Transverse colon (tissue), 4 donors: ENCODE measurements around the gene ITGA11. TPM values are rescaled to one million over a fixed set of nuclear protein-coding genes. Genes with fewer than 3 reads are reported as not detected.

Experiments used
- DNase-seq: peaks from one replicate; pipeline ENCODE4 v3.0.0-alpha.2; 2019
- H3K27ac ChIP-seq, 4 donors: fragments of 200-600 bp; sonication (generic); 2 replicates each; pipeline ENCODE4 v1.5.1; 2016 to 2018; ENCODE audit warnings: inconsistent platforms in 4 of 4
- H3K27me3 ChIP-seq: fragments of 200-600 bp; sonication (generic); 2 replicates; pipeline ENCODE4 v1.5.1; 2017; ENCODE audit warnings: inconsistent platforms
- H3K36me3 ChIP-seq, 4 donors: fragments of 200-600 bp; sonication (generic); 2 replicates each; pipeline ENCODE4 v1.5.1; 2017 to 2019; ENCODE audit warnings: inconsistent platforms in 4 of 4
- H3K4me1 ChIP-seq, 4 donors: fragments of 200-600 bp; sonication (generic); 2 replicates each; pipeline ENCODE4 v1.5.1; 2017 to 2020; ENCODE audit warnings: inconsistent platforms in 4 of 4
- H3K4me3 ChIP-seq, 4 donors: fragments of 200-600 bp; sonication (generic); 1 replicate in 1 of 4; 2 replicates in 3 of 4; pipeline versions ENCODE4 v1.5.1 to v1.6.1; 2017 to 2019; ENCODE audit warnings: inconsistent platforms in 4 of 4
- H3K9me3 ChIP-seq, 2 donors: fragments of 200-600 bp; sonication (generic); 2 replicates each; pipeline ENCODE4 v1.5.1; 2017 to 2019; ENCODE audit warnings: inconsistent platforms in 2 of 2
- EP300 ChIP-seq: sonication (generic); formaldehyde crosslinking; IDR thresholded peaks from one replicate; pipeline ENCODE4 v1.6.1; 2017; ENCODE audit warnings: antibody characterized with exemption, low read depth
- POLR2A ChIP-seq: fragments of 450-650 bp; IDR thresholded peaks from one replicate; pipeline ENCODE4 v1.6.1; 2016; ENCODE audit warnings: antibody characterized with exemption, mild to moderate bottlenecking, moderate library complexity
- POLR2AphosphoS5 ChIP-seq, 3 donors: sonication (generic); formaldehyde crosslinking; IDR thresholded peaks; one replicate each; pipeline ENCODE4 v1.6.1; 2016; ENCODE audit warnings: antibody characterized with exemption in 3 of 3
- WGBS, 2 donors: methylation state at CpG; one replicate each; pipeline ENCODE4 v1.1.5; 2018; ENCODE audit warnings: low coverage in 1 of 2; 5-methylcytosine and 5-hydroxymethylcytosine counted together
- in situ Hi-C, 4 donors: fragments of 200-750 bp; cut with MboI; loops; one replicate each; pipeline versions ENCODE4 v1.15.0 to v1.15.1; 2017; ENCODE audit warnings: low sequenced_read_pairs in 3 of 4, low pct_ligation_motif_present in 1 of 4, low pct_unique_long_range_greater_than_20kb in 1 of 4
- intact Hi-C: fragments of 100-400 bp; cut with DNase I; formaldehyde crosslinking; loops from one replicate; pipeline ENCODE4 v1.15.1; 2023; ENCODE audit warnings: low total_unique reads
- total RNA-seq, 4 donors: library from RNA; depleted of rRNA; stranded (reverse); fragments of >200 nt; gene quantifications; one replicate each; pipeline ENCODE4 v1.1.0, GENCODE V29; 2016
- TF ChIP-seq, protein P1 (sequence below), 5 experiments: fragments of 200-600 bp in 3 of 5; fragments of 450-650 bp in 2 of 5; sonication (generic) in 3 of 5; IDR thresholded peaks; 1 replicate in 2 of 5; 2 replicates in 3 of 5; pipeline ENCODE4 v1.5.1; 2016 to 2017; ENCODE audit warnings: antibody characterized with exemption in 5 of 5, inconsistent platforms in 3 of 5, mild to moderate bottlenecking in 2 of 5, moderate library complexity in 1 of 5

Gene ITGA11
- total RNA-seq, 4 donors from 2014 or later: 0.37 to 3.2 (median 1.1) TPM

DNA sequence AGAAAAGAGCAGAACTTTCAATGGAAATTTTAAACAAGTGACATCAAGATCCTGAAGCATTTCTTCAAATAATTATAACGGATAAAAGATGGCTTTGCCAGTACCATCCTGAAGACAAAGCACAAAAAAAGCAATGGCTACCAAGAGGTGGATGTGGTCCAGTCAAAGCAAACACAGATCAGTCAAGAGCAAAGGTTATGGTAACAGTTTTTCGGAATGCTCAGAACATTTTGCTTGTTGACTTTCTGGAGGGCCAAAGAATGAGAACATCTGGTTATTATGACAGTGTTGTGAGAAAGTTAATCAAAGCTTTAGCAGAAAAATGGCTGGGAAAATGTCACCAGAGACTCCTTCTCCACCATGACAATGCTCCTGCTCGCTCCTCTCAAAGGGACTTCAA lies 122.9 kb downstream of the ITGA11 start:
- DNase-seq: no peak
- no peak overlapping the region for H3K4me3 ChIP-seq
- peaks cover 0 to 3% (median 0%) of the 10 kb centered on the region in 4 donors for H3K4me1 ChIP-seq
- no peaks in the 10 kb centered on the region for H3K36me3 ChIP-seq
- H3K9me3 ChIP-seq: no peaks in the 10 kb centered on the region
- no peak overlapping the region for H3K27ac ChIP-seq
- in situ Hi-C loops: loop anchor here in 2 of 4 donors (10.0 to 25.0 kb wide), 3 partner anchors 76 to 378 kb away; no protein-coding TSS in a partner anchor
- WGBS, 2 donors: 64 to 78% methylated on average over 3 of the region's 3 CpGs
- intact Hi-C loops: loop anchor here (5.0 to 10.0 kb wide), 2 partner anchors 54 to 73 kb away; no protein-coding TSS in a partner anchor
- no peak for TF ChIP-seq POLR2A
- TF ChIP-seq EP300: no peak
- TF ChIP-seq POLR2AphosphoS5 (IDR thresholded peaks at IDR 0.05): no peak
- TF ChIP-seq, protein P1, sequence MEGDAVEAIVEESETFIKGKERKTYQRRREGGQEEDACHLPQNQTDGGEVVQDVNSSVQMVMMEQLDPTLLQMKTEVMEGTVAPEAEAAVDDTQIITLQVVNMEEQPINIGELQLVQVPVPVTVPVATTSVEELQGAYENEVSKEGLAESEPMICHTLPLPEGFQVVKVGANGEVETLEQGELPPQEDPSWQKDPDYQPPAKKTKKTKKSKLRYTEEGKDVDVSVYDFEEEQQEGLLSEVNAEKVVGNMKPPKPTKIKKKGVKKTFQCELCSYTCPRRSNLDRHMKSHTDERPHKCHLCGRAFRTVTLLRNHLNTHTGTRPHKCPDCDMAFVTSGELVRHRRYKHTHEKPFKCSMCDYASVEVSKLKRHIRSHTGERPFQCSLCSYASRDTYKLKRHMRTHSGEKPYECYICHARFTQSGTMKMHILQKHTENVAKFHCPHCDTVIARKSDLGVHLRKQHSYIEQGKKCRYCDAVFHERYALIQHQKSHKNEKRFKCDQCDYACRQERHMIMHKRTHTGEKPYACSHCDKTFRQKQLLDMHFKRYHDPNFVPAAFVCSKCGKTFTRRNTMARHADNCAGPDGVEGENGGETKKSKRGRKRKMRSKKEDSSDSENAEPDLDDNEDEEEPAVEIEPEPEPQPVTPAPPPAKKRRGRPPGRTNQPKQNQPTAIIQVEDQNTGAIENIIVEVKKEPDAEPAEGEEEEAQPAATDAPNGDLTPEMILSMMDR (IDR thresholded peaks at IDR 0.05): no peak
- no peaks in the 10 kb centered on the region for H3K27me3 ChIP-seq

DNA sequence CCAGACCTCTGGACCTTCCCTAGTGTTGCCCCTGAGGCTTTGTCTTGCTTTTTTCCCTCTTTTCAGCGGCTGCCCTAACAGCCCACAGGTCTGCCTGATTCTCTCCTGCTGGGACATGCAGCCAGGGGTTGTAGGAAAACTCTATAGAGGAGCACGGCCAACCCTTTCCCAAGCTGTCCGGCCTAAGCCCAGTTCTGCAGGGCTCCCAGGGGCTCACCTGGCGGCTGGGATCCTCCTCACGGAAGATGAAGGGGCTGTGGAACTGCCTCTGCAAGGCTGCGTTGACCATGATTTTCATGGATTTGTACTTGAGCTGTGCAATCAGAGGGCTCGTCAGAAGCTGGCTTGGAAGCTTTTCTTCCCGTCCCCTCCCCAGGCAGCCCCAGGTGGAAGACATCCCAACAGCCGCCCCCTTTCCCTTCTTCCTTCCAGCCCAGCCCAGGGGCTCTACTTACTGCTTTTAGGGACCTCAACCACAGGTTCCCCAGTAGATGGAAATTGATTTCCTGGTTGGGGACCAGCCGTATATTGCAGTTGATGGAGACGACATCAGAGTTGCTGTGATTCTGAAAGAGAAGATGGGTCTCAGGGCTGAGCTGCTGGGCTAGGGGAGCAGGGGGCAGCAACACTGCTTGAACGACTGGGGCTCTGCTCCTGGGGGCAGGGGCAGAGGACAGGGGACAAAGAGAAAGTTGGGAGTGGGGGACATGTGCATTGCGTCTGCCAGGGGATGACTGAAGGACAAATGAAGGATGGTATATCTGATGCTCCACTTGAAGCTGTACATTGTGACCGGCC lies 124.6 kb downstream of the ITGA11 start:
- TF ChIP-seq POLR2AphosphoS5 (IDR thresholded peaks at IDR 0.05) (no peak), EP300 (no peak), POLR2A (no peak)
- TF ChIP-seq, protein P1 (IDR thresholded peaks at IDR 0.05): no peak
- peaks cover 0 to 3% (median 0%) of the 10 kb centered on the region in 4 donors for H3K4me1 ChIP-seq
- H3K9me3 ChIP-seq: no peaks in the 10 kb centered on the region
- intact Hi-C loops (loop anchor here (5.0 to 10.0 kb wide), 2 partner anchors 53 to 75 kb away; no protein-coding TSS in a partner anchor), in situ Hi-C loops (loop anchor here in 2 of 4 donors (10.0 to 25.0 kb wide), 3 partner anchors 77 to 380 kb away; no protein-coding TSS in a partner anchor)
- no peaks in the 10 kb centered on the region for H3K36me3 ChIP-seq
- H3K27me3 ChIP-seq: no peaks in the 10 kb centered on the region
- WGBS, 2 donors: 73 to 75% methylated on average over 4 to 14 of the region's 14 CpGs
- H3K4me3 ChIP-seq: no peak overlapping the region
- no peak overlapping the region for H3K27ac ChIP-seq
- no peak for DNase-seq

DNA sequence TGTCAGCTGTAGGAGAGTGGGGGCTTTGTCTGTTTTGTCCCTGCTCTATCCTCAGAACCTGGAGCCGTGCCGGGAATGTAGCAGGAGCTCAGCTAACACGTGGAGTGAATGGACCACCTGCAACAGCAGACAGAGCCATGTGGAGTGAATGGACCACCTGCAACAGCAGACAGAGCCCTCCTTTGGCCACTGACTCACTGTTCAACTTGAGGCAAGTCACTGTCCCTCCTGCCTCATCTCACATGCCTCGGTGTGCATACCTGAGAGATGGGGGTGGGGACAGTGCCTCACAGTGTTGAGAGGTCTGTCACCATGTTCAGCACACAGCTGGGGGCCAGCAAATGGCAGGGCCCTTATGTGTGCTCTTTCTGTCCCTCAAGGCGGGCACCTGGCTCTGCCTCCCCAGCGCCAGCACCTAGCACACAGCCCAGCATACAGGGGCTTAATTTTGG lies 126.5 kb downstream of the ITGA11 start:
- Histone ChIP-seq H3K4me1 (peaks cover 2 to 13% (median 4%) of the 10 kb centered on the region in 4 donors), H3K27me3 (no peaks in the 10 kb centered on the region), H3K36me3 (no peaks in the 10 kb centered on the region), H3K27ac (no peak overlapping the region), H3K4me3 (no peak overlapping the region), H3K9me3 (no peaks in the 10 kb centered on the region)
- in situ Hi-C loops (loop anchor here in 2 of 4 donors (10.0 to 25.0 kb wide), 3 partner anchors 79 to 382 kb away; no protein-coding TSS in a partner anchor), intact Hi-C loops (loop anchor here (5.0 to 10.0 kb wide), 2 partner anchors 51 to 77 kb away; no protein-coding TSS in a partner anchor)
- 83% methylated on average over 6 of the region's 6 CpGs; no CpG with 5 or more reads in 1 of the 2 donors for WGBS, 2 donors
- TF ChIP-seq POLR2AphosphoS5 (IDR thresholded peaks at IDR 0.05): no peak
- TF ChIP-seq POLR2A: no peak
- TF ChIP-seq EP300: no peak
- TF ChIP-seq, protein P1 (IDR thresholded peaks at IDR 0.05): no peak
- DNase-seq: no peak

DNA sequence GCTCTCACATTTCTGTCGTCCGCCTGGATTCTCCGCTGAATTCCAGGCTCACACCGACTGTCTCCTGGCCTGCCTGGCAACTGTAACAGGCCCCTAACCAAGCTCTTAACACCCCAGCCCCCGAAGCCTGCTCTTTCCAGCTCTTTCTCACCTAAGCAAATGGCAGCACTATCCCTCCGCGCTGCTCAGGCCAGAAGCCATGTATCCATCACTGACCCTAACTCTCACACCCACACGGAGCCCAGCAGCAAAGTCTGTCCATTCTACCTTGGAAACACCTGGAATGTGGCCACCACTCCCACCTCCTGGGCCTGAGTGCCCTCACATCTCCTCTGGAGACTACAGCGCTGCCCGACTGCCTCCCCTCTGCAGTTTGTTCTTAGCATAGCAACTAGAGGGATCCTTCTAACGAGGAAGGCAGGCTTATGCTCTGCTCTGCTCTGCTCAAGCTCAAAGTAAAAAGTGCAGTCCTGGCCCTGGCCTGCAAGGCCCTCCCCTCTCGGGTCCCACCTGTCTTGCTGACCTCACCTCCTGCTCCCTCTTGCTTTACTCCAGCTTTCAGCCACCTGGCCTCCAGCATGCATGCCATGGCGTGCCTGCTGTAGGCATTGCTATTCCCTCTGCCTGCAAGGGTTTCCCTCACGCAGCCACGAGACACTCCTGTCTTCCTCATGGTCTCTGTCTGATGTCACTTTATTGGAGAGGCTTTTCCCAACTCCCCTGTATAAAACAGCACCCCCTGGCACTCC lies 127.2 kb downstream of the ITGA11 start:
- WGBS, 2 donors: 79 to 87% methylated on average over 12 to 15 of the region's 15 CpGs
- Histone ChIP-seq H3K27me3 (no peaks in the 10 kb centered on the region), H3K9me3 (no peaks in the 10 kb centered on the region), H3K4me1 (peaks cover 6 to 20% (median 10%) of the 10 kb centered on the region in 4 donors), H3K36me3 (no peaks in the 10 kb centered on the region), H3K27ac (no peak overlapping the region), H3K4me3 (no peak overlapping the region)
- DNase-seq: no peak
- in situ Hi-C loops: loop anchor here in 2 of 4 donors (10.0 to 25.0 kb wide), 3 partner anchors 80 to 383 kb away; no protein-coding TSS in a partner anchor
- intact Hi-C loops: loop anchor here (5.0 to 10.0 kb wide), 2 partner anchors 50 to 78 kb away; no protein-coding TSS in a partner anchor
- TF ChIP-seq POLR2A (no peak), EP300 (no peak), POLR2AphosphoS5 (IDR thresholded peaks at IDR 0.05) (no peak)
- TF ChIP-seq, protein P1 (IDR thresholded peaks at IDR 0.05): no peak
